Measurements from ENCODE around the gene RIN1.

RIN1 gene

DNA sequence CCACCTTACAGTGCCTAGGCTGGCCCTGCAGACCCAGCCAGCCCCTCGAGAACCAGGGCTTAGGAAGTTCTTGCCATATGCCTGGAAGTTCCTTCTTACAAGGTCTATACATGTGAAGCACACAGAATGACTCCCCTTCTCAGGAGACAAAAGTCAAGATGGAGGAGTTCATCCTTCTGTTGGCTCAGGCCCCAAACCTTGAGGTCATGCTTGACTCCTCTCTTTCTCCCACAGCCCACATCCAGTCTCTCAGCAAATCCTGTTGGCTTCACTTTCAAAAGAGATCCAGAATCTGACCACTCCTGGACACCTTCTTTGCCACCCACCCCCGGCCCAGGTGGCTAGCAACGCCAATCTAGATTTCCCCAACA lies 17.6 kb downstream of the RIN1 start:
- CTCF ChIA-PET: no interaction called here
- TF ChIP-seq SP1 (IDR thresholded peaks at IDR 0.05) (no peak), NFRKB (IDR thresholded peaks at IDR 0.05) (no peak)
- no peak for DNase-seq (ENCODE audit: extremely low spot score)
- POLR2A ChIA-PET: interaction anchor here (1.1 kb wide), 1 partner anchor 13 kb away, joined by 3 read pairs; no protein-coding TSS in a partner anchor

DNA sequence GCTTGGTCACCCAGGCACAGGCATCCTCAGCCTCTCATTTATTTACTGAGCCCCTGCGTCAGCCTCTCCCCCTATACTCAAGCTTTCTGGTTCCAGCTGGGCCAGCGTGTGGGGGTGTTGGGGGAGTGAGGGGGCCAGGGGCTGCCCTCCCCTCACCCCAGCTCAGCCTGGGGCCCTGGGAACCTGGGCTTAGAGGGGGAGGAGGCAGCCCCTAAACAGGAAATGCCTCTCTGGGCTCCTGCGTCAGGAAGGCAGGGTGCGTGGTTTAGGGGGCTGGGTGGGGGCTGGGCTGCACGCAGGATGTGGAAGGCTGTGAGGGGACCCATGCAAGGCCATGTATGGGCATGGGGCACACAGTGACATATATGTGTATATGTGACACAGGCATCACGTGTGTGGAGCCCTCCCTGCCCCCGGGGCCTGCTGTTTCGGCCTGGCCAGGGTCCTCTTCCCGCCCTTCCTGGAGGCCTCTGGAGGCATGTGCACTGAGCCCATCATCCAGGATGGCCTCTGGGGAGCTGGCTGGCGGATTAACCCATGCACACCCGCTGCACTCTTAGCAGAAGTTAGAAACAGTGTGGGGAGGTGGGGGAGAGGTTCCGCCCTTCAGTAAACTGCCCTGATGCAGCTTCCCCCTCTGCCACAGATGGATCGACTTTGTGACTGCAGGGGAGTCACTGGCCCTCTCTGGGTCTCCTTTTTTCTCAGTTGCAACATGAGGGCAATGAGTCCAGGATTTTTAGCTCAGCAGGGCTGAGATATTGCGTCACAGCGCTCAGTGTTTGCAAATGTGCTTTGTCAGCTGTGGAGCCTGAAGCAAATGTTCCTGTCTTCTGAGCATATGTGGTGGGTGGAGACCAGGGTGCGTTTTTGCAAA lies 18.3 kb downstream of the RIN1 start:
- POLR2A ChIA-PET: interaction anchor here (0.9 to 1.1 kb wide), 2 partner anchors 12 to 29 kb away, joined by 3 to 4 read pairs; partner anchors contain the start of gene YIF1A
- DNase-seq (ENCODE audit: extremely low spot score): no peak

DNA sequence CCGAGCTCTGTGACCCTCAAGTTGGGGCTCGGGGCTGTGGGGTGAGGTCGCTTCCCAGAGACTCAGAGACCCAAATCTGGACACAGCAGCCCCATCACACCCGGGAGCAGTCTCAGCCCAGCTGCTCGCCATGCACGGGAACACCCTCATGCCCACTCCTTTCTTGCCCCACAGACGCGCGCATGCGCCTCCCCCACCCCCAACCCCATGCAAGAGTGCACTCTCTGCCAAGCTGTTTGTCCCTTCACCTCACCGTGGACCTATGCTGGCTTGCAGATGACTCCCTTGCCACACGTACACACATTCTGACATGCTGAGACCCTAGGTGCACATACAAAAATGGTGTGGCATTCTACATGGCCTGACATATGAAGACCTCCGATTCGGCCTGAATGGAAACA lies 18.9 kb downstream of the RIN1 start:
- no peak for DNase-seq (ENCODE audit: extremely low spot score)
- no peak for TF ChIP-seq NFRKB (IDR thresholded peaks at IDR 0.05)
- no peak for TF ChIP-seq SP1 (IDR thresholded peaks at IDR 0.05)
- no peak for TF ChIP-seq TARDBP (IDR thresholded peaks at IDR 0.05)
- no peak for TF ChIP-seq L3MBTL2 (conservative IDR thresholded peaks at IDR 0.05)
- TF ChIP-seq BHLHE40 (IDR thresholded peaks at IDR 0.05; ENCODE audit: borderline replicate concordance): no peak
- TF ChIP-seq LEF1 (IDR thresholded peaks at IDR 0.05; ENCODE audit: borderline replicate concordance): no peak
- TF ChIP-seq ELF4 (IDR thresholded peaks at IDR 0.05): no peak
- TF ChIP-seq CTBP1 (IDR thresholded peaks at IDR 0.05; ENCODE audit: borderline replicate concordance): no peak
- TF ChIP-seq SUZ12 (IDR thresholded peaks at IDR 0.05): no peak
- no peak for TF ChIP-seq FOXA1 (IDR thresholded peaks at IDR 0.05)
- ChIA-PET POLR2A (interaction anchor here (0.9 kb wide), 1 partner anchor 28 kb away, joined by 4 read pairs; the partner anchor contains the start of gene YIF1A), CTCF (no interaction called here)

More for the DNA sequence above, 18.3 kb downstream of the RIN1 start:
- TF ChIP-seq ARNT (IDR thresholded peaks at IDR 0.05) (no peak), LEF1 (IDR thresholded peaks at IDR 0.05; ENCODE audit: borderline replicate concordance) (no peak), ZNF384 (IDR thresholded peaks at IDR 0.05) (no peak), FOXM1 (IDR thresholded peaks at IDR 0.05; ENCODE audit: borderline replicate concordance) (no peak), FOXA1 (IDR thresholded peaks at IDR 0.05) (no peak), FOXK2 (IDR thresholded peaks at IDR 0.05) (no peak), BHLHE40 (IDR thresholded peaks at IDR 0.05; ENCODE audit: borderline replicate concordance) (no peak), HDGF (IDR thresholded peaks at IDR 0.05; ENCODE audit: borderline replicate concordance) (no peak), ELF4 (IDR thresholded peaks at IDR 0.05) (no peak), SP1 (IDR thresholded peaks at IDR 0.05) (no peak), NFRKB (IDR thresholded peaks at IDR 0.05) (no peak), L3MBTL2 (conservative IDR thresholded peaks at IDR 0.05) (no peak), CTBP1 (IDR thresholded peaks at IDR 0.05; ENCODE audit: borderline replicate concordance) (no peak), TARDBP (IDR thresholded peaks at IDR 0.05) (no peak), SUZ12 (IDR thresholded peaks at IDR 0.05) (no peak)
- TF ChIP-seq, protein P1, sequence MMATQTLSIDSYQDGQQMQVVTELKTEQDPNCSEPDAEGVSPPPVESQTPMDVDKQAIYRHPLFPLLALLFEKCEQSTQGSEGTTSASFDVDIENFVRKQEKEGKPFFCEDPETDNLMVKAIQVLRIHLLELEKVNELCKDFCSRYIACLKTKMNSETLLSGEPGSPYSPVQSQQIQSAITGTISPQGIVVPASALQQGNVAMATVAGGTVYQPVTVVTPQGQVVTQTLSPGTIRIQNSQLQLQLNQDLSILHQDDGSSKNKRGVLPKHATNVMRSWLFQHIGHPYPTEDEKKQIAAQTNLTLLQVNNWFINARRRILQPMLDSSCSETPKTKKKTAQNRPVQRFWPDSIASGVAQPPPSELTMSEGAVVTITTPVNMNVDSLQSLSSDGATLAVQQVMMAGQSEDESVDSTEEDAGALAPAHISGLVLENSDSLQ (IDR thresholded peaks at IDR 0.05): no peak
- CTCF ChIA-PET: no interaction called here

DNA sequence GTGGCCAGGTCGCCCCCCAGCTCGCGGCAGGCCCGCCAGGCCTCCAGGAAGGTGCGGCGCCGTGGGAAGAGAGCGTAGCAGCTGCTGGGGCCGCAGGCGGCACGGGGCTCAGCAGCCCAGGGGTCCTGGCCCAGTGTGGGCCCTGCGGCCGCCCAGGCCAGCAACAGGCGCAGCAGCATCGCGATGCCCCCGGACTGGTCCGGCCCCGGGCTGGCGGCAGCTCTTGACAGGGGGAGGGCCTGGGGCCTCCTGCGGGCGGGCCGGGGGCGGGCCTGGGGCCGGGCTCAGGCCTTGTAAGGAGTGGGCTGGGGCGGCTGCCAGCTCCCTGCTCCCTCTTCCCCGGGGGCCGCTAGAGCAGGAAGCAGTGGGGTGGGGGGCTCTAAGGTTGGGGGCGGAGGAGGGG lies 19.4 kb downstream of the RIN1 start, which contains the start of gene CD248:
Gene CD248, minus strand, starts transcription at position 196 of the 403 bp plus-strand sequence. Its CDS starts 17 bp downstream, at position 179.
- CTCF ChIA-PET: no interaction called here
- TF ChIP-seq FOXK2 (IDR thresholded peaks at IDR 0.05) (no peak), NFRKB (IDR thresholded peaks at IDR 0.05) (no peak), LEF1 (IDR thresholded peaks at IDR 0.05; ENCODE audit: borderline replicate concordance) (no peak), FOXA1 (IDR thresholded peaks at IDR 0.05) (no peak), FOXM1 (IDR thresholded peaks at IDR 0.05; ENCODE audit: borderline replicate concordance) (no peak), ARNT (IDR thresholded peaks at IDR 0.05) (no peak), L3MBTL2 (conservative IDR thresholded peaks at IDR 0.05) (no peak), HDGF (IDR thresholded peaks at IDR 0.05; ENCODE audit: borderline replicate concordance) (no peak)
- TF ChIP-seq, protein P1 (IDR thresholded peaks at IDR 0.05): no peak
- no peak for DNase-seq (ENCODE audit: extremely low spot score)
- POLR2A ChIA-PET: no interaction called here

DNA sequence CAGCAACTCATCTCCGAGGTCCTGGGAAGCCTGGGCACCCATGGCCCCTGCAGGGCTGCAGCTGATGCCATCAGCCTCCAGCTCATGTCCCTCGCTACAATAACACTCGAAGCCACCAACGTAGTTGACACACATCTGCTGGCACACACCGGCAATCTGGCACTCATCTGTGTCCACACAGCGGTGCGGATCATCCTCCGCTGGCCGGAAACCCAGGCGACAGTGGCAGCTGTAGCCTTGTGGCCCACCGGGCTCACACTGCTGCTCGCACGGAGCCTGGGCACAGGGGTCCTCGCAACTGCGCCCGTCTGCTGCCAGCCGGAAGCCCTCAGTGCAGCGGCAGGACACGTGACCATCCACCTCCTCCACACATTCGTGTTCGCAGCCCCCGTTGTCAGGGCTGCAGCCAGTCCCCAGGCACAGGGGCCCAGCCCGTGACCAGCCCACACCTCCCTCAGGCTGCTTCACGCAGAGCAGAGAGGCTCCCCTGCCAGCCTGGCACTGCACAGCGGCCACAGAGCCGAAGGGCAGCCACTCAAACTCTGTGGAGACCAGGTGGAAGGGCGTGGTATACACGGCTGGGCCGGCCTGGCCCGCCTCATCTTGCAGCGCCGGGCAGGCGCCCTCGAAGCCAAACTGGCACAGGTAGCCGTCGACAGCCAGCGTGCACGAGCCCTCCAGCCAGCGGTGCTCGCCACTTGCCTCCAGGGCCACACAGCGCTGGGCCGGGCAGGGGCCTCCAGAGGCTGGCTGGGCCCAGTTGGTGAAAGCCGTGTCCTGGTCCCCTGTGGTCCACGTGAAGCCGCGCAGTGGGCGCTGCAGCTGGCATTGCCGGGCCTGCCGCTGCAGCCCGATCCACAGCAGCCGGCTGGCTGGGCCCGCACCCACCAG lies 20.1 kb downstream of the RIN1 start:
- CTCF ChIA-PET: no interaction called here
- no peak for DNase-seq (ENCODE audit: extremely low spot score)
- POLR2A ChIA-PET: interaction anchor here (0.7 to 1.5 kb wide), 2 partner anchors 17 to 27 kb away, joined by 3 to 6 read pairs; partner anchors contain the start of gene YIF1A
- TF ChIP-seq CTBP1 (IDR thresholded peaks at IDR 0.05; ENCODE audit: borderline replicate concordance) (no peak), TARDBP (IDR thresholded peaks at IDR 0.05) (no peak), BHLHE40 (IDR thresholded peaks at IDR 0.05; ENCODE audit: borderline replicate concordance) (no peak), SP1 (IDR thresholded peaks at IDR 0.05) (no peak)
- TF ChIP-seq, protein P1 (IDR thresholded peaks at IDR 0.05): no peak

DNA sequence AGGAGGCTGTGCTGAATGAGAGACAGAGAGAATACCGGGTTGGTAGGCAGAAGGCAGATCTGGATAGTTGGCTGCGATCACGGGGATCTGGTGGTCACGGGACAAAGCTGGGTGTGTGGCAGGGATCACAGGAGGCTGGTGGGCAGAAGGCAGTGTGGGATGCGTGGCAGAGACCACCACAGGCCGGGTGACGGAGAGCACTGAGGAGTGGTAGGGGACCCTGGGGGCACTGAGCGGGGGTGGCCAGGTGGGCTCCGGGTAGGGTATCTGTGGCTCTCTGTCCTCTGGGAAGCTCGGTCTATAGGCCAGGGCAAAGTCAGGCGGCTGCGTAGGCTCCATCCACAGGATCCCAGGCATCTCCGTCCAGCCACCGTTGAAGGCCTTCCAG lies 20.7 kb downstream of the RIN1 start:
- ChIA-PET CTCF (no interaction called here), POLR2A (interaction anchor here (0.7 to 1.5 kb wide), 2 partner anchors 18 to 26 kb away, joined by 3 to 6 read pairs; partner anchors contain the start of gene YIF1A)
- TF ChIP-seq TARDBP (IDR thresholded peaks at IDR 0.05): no peak
- no peak for TF ChIP-seq NFRKB (IDR thresholded peaks at IDR 0.05)
- TF ChIP-seq L3MBTL2 (conservative IDR thresholded peaks at IDR 0.05): no peak
- no peak for TF ChIP-seq HDGF (IDR thresholded peaks at IDR 0.05; ENCODE audit: borderline replicate concordance)
- TF ChIP-seq, protein P1 (IDR thresholded peaks at IDR 0.05): no peak
- TF ChIP-seq FOXK2 (IDR thresholded peaks at IDR 0.05): no peak
- no peak for TF ChIP-seq ELF4 (IDR thresholded peaks at IDR 0.05)
- TF ChIP-seq LEF1 (IDR thresholded peaks at IDR 0.05; ENCODE audit: borderline replicate concordance): no peak
- no peak for TF ChIP-seq SP1 (IDR thresholded peaks at IDR 0.05)
- no peak for TF ChIP-seq FOXM1 (IDR thresholded peaks at IDR 0.05; ENCODE audit: borderline replicate concordance)
- TF ChIP-seq SUZ12 (IDR thresholded peaks at IDR 0.05): no peak
- TF ChIP-seq CTBP1 (IDR thresholded peaks at IDR 0.05; ENCODE audit: borderline replicate concordance): no peak
- no peak for TF ChIP-seq ZNF384 (IDR thresholded peaks at IDR 0.05)
- TF ChIP-seq BHLHE40 (IDR thresholded peaks at IDR 0.05; ENCODE audit: borderline replicate concordance): no peak
- no peak for TF ChIP-seq ARNT (IDR thresholded peaks at IDR 0.05)
- no peak for TF ChIP-seq FOXA1 (IDR thresholded peaks at IDR 0.05)
- DNase-seq (ENCODE audit: extremely low spot score): no peak
